PC-3 (cell line): Measurements from ENCODE around the gene SLC25A47. TPM values are rescaled to one million over a fixed set of nuclear protein-coding genes. Genes with fewer than 3 reads are reported as not detected.
"Not testable (repeated sequence)": the region's sequence is repeated elsewhere in the genome, so short reads cannot be mapped to it uniquely, and the experiment has no call there.

Experiments
- ATAC-seq: fragments of 200-7000 bp; cut with Tn5 transposase; 2 replicates; pipeline ENCODE4 v1.9.1; 2020; ENCODE audit warnings: mild to moderate bottlenecking, moderate library complexity
- BruUV-seq: library from RNA; stranded (reverse); fragments of 400-500 nt; replicated peaks from 2 replicates; lab custom pipeline; 2021; lab: Mats Ljungman, UMichigan
- CTCF ChIA-PET: fragments of 300-600 bp; sonication (Branson Sonifier 250); formaldehyde crosslinking; loops from one replicate; lab custom pipeline; 2022; ENCODE audit warnings: antibody characterized with exemption; lab: Charles Lee
- POLR2A ChIA-PET: fragments of 300-600 bp; sonication (Branson Sonifier 250); formaldehyde crosslinking; loops from one replicate; lab custom pipeline; 2022; ENCODE audit warnings: antibody characterized with exemption; ENCODE audit not compliant: unreplicated experiment; lab: Charles Lee
- DNase-seq: peaks from one replicate; pipeline ENCODE4 v3.0.0-alpha.2; 2015
- H2AFZ ChIP-seq: fragments of 300-600 bp; sonication (generic); 2 replicates; pipeline ENCODE4 v1.6.0; 2016; ENCODE audit warnings: antibody characterized with exemption, low read length
- H3F3A ChIP-seq: fragments of 300-600 bp; sonication (generic); one replicate; pipeline ENCODE4 v1.6.0; 2017; ENCODE audit warnings: antibody characterized with exemption, low read length, control low read depth, mild to moderate bottlenecking; ENCODE audit not compliant: unreplicated experiment
- H3K27ac ChIP-seq: fragments of 300-600 bp; sonication (generic); 2 replicates; pipeline ENCODE4 v1.5.1; 2016; ENCODE audit warnings: mild to moderate bottlenecking, low read length
- H3K27me3 ChIP-seq: fragments of 300-600 bp; sonication (generic); 2 replicates; pipeline ENCODE4 v1.6.1; 2016; ENCODE audit warnings: low read length, mixed read lengths
- H3K36me3 ChIP-seq: fragments of 300-600 bp; sonication (generic); 2 replicates; pipeline ENCODE4 v1.6.1; 2016; ENCODE audit warnings: low read depth, mixed run types, low read length, mixed read lengths
- H3K4me1 ChIP-seq: fragments of 300-600 bp; sonication (generic); 2 replicates; pipeline ENCODE4 v1.5.1; 2016; ENCODE audit warnings: low read length; ENCODE audit not compliant: insufficient read depth
- H3K4me2 ChIP-seq: fragments of 300-600 bp; sonication (generic); 2 replicates; pipeline ENCODE4 v1.6.0; 2016; ENCODE audit warnings: low read length
- H3K4me3 ChIP-seq: fragments of 300-600 bp; sonication (generic); 2 replicates; pipeline ENCODE4 v1.5.1; 2016; ENCODE audit warnings: mild to moderate bottlenecking, low read length, mixed read lengths
- H3K79me2 ChIP-seq: fragments of 300-600 bp; sonication (generic); 2 replicates; pipeline ENCODE4 v1.6.1; 2017; ENCODE audit warnings: low read length, mixed read lengths
- H3K9ac ChIP-seq: fragments of 300-600 bp; sonication (generic); 2 replicates; pipeline ENCODE4 v1.6.0; 2016; ENCODE audit warnings: mild to moderate bottlenecking, low read length
- H3K9me2 ChIP-seq: fragments of 300-600 bp; sonication (generic); replicated peaks from 2 replicates; pipeline ENCODE4 v1.6.1; 2016; ENCODE audit warnings: mixed run types, low read length, mixed read lengths
- H3K9me3 ChIP-seq: fragments of 300-600 bp; sonication (generic); 2 replicates; pipeline ENCODE4 v1.6.1; 2016; ENCODE audit warnings: low read length, mixed read lengths
- H4K20me1 ChIP-seq: fragments of 300-600 bp; sonication (generic); 2 replicates; pipeline ENCODE4 v1.6.1; 2016; ENCODE audit warnings: low read length, mixed read lengths
- CTCF ChIP-seq: fragments of 300-600 bp; sonication (generic); conservative IDR thresholded peaks from 2 replicates; pipeline ENCODE4 v1.5.1; 2017; ENCODE audit warnings: antibody characterized with exemption, low read depth, mild to moderate bottlenecking, low read length
- EZH2 ChIP-seq: fragments of 300-600 bp; sonication (generic); IDR thresholded peaks from one replicate; pipeline ENCODE4 v1.6.1; 2017; ENCODE audit warnings: antibody characterized with exemption, mild to moderate bottlenecking, low read length; ENCODE audit not compliant: unreplicated experiment
- EZH2phosphoT487 ChIP-seq: fragments of 300-600 bp; sonication (generic); IDR thresholded peaks from 2 replicates; pipeline ENCODE4 v1.6.1; 2018; ENCODE audit warnings: mild to moderate bottlenecking, antibody characterized with exemption, low read length, borderline replicate concordance
- intact Hi-C: fragments of 100-400 bp; cut with micrococcal nuclease; formaldehyde crosslinking; loops from 2 replicates; pipeline ENCODE4 v1.9.0; 2023
- total RNA-seq: library from RNA; depleted of rRNA; stranded (reverse); fragments of >200 nt; gene quantifications from 2 replicates; pipeline ENCODE4 v1.2.3, GENCODE V29; 2014

The SLC25A47 gene
- total RNA-seq, 1 experiment from 2014 or later, result 0.07 TPM

- Histone ChIP-seq H3K27me3 (no peaks in the 10 kb centered on the region), H3K27ac (no peak overlapping the region), H3K9me3 (no peaks in the 10 kb centered on the region), H3K4me2 (no peak overlapping the region), H3K79me2 (peaks cover 14% of the 10 kb centered on the region), H4K20me1 (peaks cover 5% of the 10 kb centered on the region; the same call in 1 of the 2 replicates), H3F3A (no peaks in the 10 kb centered on the region), H3K36me3 (no peaks in the 10 kb centered on the region), H2AFZ (no peak overlapping the region), H3K4me1 (peaks cover 19% of the 10 kb centered on the region), H3K9me2 (no peaks in the 10 kb centered on the region), H3K4me3 (no peak overlapping the region), H3K9ac (no peak overlapping the region)
- intact Hi-C loops, result no loop called here
- POLR2A ChIA-PET, result interaction anchor here (0.7 kb wide), 1 partner anchor 68 kb away, joined by 3 read pairs; no protein-coding TSS in a partner anchor
- CTCF ChIA-PET, result no interaction called here
- no peak for TF ChIP-seq CTCF
- TF ChIP-seq EZH2phosphoT487, result no peak
- no peak for TF ChIP-seq EZH2
- ATAC-seq, result no peak
- no TSS peak for BruUV-seq
- no peak for DNase-seq
These were observed 14.0 kb upstream of the SLC25A47 start for GRCh38 chr14:100309028-100309737.

- ATAC-seq, DNase-seq, H3K36me3 ChIP-seq, CTCF ChIA-PET, H3K4me3 ChIP-seq, H3K27ac ChIP-seq, H3F3A ChIP-seq, BruUV-seq, H3K79me2 ChIP-seq, POLR2A ChIA-PET, H3K4me2 ChIP-seq, H3K9ac ChIP-seq, H3K4me1 ChIP-seq, H3K27me3 ChIP-seq, H3K9me2 ChIP-seq, intact Hi-C loops, H2AFZ ChIP-seq, H3K9me3 ChIP-seq, H4K20me1 ChIP-seq: not testable (repeated sequence)
These were observed 10.8 kb upstream of the SLC25A47 start for GRCh38 chr14:100312110-100312876.

GRCh38 chr14:100312877-100313400, 10.2 kb upstream of the SLC25A47 start:
- no peaks in the 10 kb centered on the region for H3K79me2 ChIP-seq
- no peak overlapping the region for H3K4me2 ChIP-seq
- no peaks in the 10 kb centered on the region for H4K20me1 ChIP-seq
- no peaks in the 10 kb centered on the region for H3K9me3 ChIP-seq
- no TSS peak for BruUV-seq
- H3K36me3 ChIP-seq, result no peaks in the 10 kb centered on the region
- POLR2A ChIA-PET, result no interaction called here
- H3K9me2 ChIP-seq, result no peaks in the 10 kb centered on the region
- no peaks in the 10 kb centered on the region for H3K27me3 ChIP-seq
- intact Hi-C loops, result no loop called here
- CTCF ChIA-PET, result no interaction called here
- no peaks in the 10 kb centered on the region for H3F3A ChIP-seq
- no peak overlapping the region for H3K9ac ChIP-seq
- H3K27ac ChIP-seq, result no peak overlapping the region
- no peak overlapping the region for H2AFZ ChIP-seq
- H3K4me1 ChIP-seq, result no peaks in the 10 kb centered on the region
- DNase-seq (no peak), ATAC-seq (no peak)
- no peak overlapping the region for H3K4me3 ChIP-seq
- TF ChIP-seq EZH2 (no peak), CTCF (no peak), EZH2phosphoT487 (no peak)
